Measurements from ENCODE around the gene PRRC2B. TPM values are rescaled to one million over a fixed set of nuclear protein-coding genes. Genes with fewer than 3 reads are reported as not detected.
"Not testable (repeated sequence)": the region's sequence is repeated elsewhere in the genome, so short reads cannot be mapped to it uniquely, and the experiment has no call there.

PRRC2B gene
- total RNA-seq = 80.7 and 112 TPM in 2 replicates

DNA sequence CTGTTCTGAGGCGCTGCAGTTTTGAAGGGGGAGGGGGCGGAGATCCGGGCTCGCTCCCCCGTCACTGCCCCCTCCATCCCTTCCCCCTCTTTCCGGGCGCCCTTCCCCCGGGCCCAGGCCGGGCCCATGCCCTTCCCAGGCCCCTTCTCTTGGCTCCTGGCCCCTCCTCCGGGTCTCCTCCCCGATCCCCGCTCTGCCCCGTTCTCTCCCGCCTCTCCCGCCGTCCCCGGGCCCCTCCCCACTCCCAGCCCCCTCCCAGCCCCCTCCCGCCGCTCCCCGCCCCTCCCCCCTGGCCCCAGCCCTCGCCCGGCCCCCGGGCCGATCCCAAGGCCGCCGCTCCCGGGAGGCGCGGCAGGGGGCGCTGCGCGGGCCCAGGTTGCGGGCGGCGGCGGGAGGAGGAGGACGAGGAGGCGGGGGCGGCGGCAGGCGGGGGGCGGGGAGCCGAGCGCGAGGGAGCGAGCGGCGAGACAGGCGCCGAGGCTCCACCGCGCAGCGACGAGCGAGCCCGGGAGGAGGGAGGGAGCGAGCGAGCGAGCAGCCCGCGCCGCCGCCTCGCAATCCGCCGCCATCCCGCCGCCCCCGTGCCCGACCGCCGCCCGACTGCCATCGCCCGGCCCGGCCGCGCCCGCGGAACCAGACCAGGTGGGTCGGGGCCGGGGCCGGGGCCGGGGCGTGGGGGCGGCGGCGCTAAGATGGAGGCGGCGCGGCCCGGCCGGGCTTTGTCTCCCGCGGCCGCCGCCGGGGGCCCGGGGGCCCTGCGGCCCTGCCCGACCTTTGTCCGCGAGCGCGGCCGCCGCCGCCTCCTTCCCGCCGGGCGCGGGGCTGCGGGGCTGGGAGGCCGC, at the start of gene PRRC2B:
PRRC2B (plus strand) TSS at position 465 of the 842 bp plus-strand sequence. CDS start 36,059 bp downstream, outside the sequence.
- H3K4me3 ChIP-seq (ENCODE audit: low read depth, low read length) = peak within 1 kb of the TSS; percentile 81
- TF ChIP-seq, protein P1, sequence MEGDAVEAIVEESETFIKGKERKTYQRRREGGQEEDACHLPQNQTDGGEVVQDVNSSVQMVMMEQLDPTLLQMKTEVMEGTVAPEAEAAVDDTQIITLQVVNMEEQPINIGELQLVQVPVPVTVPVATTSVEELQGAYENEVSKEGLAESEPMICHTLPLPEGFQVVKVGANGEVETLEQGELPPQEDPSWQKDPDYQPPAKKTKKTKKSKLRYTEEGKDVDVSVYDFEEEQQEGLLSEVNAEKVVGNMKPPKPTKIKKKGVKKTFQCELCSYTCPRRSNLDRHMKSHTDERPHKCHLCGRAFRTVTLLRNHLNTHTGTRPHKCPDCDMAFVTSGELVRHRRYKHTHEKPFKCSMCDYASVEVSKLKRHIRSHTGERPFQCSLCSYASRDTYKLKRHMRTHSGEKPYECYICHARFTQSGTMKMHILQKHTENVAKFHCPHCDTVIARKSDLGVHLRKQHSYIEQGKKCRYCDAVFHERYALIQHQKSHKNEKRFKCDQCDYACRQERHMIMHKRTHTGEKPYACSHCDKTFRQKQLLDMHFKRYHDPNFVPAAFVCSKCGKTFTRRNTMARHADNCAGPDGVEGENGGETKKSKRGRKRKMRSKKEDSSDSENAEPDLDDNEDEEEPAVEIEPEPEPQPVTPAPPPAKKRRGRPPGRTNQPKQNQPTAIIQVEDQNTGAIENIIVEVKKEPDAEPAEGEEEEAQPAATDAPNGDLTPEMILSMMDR (conservative IDR thresholded peaks at IDR 0.05; ENCODE audit: low read depth, low read length) = peak; percentile 35
- no peak for DNase-seq (ENCODE audit: low read depth)

DNA sequence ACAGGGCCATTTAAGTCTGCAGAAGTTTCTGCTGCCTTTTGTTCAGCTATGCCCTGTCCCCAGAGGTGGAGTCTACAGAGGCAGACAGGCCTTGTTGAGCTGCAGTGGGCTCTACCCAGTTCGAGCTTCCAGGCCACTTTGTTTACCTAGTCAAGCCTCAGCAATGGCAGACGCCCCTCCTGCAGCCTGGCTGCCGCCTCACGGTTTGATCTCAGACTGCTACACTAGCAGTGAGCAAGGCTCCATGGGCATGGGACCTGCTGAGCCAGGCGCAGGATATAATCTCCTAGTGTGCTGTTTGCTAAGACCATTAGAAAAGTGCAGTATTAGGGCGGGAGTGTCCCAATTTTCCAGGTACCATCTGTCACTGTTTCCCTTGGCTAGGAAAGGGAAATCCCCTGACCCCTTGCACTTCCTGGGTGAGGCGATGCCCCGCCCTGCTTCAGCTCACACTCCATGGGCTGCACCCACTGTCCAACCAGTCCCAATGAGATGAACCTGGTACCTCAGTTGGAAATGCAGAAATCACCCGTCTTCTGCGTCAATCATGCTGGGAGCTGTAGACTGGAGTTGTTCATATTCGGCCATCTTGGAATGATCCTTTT, 48.9 kb upstream of the PRRC2B start:
- DNase-seq (ENCODE audit: low read depth); H3K4me3 ChIP-seq (ENCODE audit: low read depth, low read length): not testable (repeated sequence)

DNA sequence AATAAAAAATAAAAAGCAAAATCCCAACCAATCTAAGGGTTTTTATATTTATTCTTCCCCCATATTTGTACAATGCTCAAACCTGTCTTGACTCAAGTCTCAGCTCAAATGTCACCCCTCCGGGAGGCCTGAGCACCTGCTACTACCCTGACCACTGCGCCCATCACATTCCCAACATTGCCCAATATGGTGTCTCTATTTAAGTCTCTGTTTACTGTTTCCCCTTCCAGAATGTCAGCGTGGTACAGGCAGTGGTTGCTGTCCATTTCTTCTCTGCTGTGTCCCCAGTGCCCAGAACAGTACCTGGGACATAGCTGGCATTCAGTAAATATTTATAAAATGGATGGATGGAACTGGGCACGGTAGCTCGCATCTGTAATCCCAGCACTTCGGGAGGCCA, 47.3 kb upstream of the PRRC2B start:
- DNase-seq (ENCODE audit: low read depth) = no peak
- H3K4me3 ChIP-seq (ENCODE audit: low read depth, low read length) = no peak overlapping the region
- TF ChIP-seq, protein P1 (conservative IDR thresholded peaks at IDR 0.05; ENCODE audit: low read depth, low read length) = no peak

DNA sequence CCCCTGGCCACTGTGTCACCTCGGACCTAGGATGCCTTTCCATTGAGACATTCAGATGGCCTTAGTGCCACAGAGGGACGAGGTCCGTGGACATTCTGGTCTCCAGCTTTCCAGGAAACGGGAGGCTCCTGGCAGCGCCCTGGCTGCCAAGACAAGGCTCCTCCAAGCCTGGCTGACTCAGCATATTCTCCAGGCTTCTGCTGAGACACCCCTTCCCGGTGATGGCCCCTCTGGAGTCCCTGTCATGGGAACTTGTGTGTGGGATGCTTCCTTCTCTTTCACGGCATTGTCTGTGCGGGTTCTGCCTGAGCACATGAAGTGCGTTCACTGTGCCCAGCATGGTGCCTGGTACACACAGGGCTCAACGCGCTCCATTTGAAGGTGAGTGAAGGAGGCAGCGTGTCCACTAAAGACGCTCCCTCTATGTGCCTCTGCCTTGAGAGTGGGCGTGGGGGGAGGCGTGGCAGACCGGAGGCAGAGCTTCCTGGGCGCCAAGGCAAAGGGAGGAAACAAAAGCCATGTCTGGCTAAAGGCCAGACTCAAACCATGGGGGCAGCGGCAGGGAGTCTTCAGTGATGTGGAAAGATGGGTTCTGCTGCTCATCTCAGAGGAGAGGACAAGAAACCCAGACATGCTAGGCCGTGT, 46.4 kb upstream of the PRRC2B start:
- DNase-seq (ENCODE audit: low read depth) = no peak
- no peak overlapping the region for H3K4me3 ChIP-seq (ENCODE audit: low read depth, low read length)
- TF ChIP-seq, protein P1 (conservative IDR thresholded peaks at IDR 0.05; ENCODE audit: low read depth, low read length) = no peak

DNA sequence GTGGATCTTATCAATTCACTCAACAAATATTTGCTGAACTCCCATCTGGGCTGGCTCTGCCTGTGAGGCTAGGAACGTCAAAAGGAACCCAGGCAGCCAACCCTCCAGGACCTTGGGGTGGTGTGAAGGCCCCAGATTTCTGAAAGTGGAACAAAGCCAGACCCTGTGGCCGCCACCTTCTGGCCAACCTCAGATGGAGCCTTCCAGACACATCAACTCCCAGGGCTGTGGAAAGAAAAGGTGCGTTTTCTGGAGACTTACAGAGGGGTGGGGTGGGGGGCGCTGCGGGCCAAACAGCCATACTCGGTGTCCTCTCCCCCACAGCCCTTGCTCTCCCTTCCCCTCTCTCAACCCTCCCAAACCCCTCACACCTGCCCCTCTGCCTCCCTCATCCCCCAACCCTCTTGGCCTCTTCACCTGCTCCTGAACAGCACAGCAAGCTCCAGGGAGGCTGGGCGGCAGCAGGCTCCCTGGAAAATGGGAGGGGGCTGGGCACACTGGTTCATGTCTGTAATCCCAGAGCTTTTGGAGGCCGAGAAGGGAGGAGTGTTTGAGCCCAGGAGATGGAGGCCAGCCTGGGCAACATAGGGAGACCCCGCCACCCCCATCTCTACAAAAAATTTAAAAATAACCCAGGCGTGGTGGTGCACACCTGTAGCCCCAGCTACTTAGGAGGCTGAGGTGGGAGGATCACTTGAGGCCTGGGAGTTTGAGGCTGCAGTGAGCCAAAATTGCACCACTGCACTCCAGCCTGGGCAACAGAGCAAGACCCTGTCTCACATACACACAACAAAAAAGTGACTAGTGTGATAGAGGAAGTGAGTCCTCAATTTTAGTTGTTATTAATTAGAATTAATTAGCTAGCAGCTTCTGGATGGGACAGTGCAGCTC, 45.0 kb upstream of the PRRC2B start:
- TF ChIP-seq, protein P1 (conservative IDR thresholded peaks at IDR 0.05; ENCODE audit: low read depth, low read length) = peak; percentile 21
- H3K4me3 ChIP-seq (ENCODE audit: low read depth, low read length) = no peak overlapping the region
- DNase-seq (ENCODE audit: low read depth) = no peak

DNA sequence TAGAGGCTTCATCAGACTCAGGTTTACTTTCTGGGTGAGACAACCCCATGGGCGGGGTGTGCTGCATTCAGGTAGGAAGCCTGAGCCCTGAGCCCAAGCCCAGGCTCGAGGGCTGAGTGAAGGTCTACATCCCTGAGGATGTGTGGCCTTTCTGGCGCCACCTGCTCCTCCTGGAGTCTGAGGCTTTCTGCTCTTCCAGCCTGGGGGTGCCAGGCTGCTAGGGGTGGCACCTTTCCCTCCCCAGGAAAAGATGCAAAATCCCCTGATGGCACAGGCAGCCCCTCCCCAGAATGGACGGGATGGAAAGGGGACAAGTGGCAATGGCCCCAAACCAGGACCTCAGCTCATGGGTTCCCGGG, 44.4 kb upstream of the PRRC2B start:
- TF ChIP-seq, protein P1 (conservative IDR thresholded peaks at IDR 0.05; ENCODE audit: low read depth, low read length) = no peak
- peak overlapping the region; percentile 54 for H3K4me3 ChIP-seq (ENCODE audit: low read depth, low read length)

More for the DNA sequence above, 44.4 kb upstream of the PRRC2B start:
- no peak for DNase-seq (ENCODE audit: low read depth)

Measured in epithelial cell of proximal tubule (primary cell).